Omental fat pad (tissue), 4 donors: Measurements from ENCODE around the gene UNC45A. TPM values are rescaled to one million over a fixed set of nuclear protein-coding genes. Genes with fewer than 3 reads are reported as not detected.

Experiments
- ATAC-seq: fragments of 150-250 bp; one replicate; pipeline ENCODE4 v1.9.1; 2016; ENCODE audit warnings: mild to moderate bottlenecking, moderate library complexity; ENCODE audit not compliant: low FRiP score
- DNase-seq: peaks from one replicate; pipeline ENCODE4 v3.0.0-alpha.2; 2019; ENCODE audit warnings: low spot score
- CTCF ChIP-seq, 3 donors: fragments of 450-650 bp; IDR thresholded peaks; one replicate each; pipeline ENCODE4 v1.5.1; 2016 to 2017; ENCODE audit warnings: antibody characterized with exemption in 3 of 3, mild to moderate bottlenecking in 3 of 3, moderate library complexity in 2 of 3
- total RNA-seq, 4 donors: library from RNA; depleted of rRNA; stranded (reverse); fragments of >200 nt; gene quantifications; one replicate each; pipeline ENCODE4 v1.1.0, GENCODE V29; 2016

Gene UNC45A
- total RNA-seq, 4 donors from 2014 or later: 40.8 to 61.5 (median 48.8) TPM

DNA sequence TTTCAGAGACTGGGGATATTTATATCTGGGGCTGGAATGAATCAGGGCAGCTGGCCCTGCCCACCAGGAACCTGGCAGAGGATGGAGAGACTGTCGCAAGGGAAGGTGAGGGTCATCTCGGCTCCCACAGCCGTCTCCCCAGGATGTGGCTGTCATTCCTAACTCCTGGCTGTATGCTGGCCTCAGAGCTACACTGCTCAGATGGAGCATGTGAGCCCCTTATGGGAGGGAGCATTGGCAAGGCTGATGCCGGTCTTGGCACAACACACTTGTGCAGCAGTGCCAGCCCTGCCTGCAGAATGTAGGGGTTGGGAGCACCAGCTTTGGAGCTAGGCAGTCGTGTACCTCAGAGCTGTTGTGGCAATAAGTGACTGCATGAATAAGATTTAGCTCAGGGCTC lies 24.8 kb downstream of the UNC45A start:
- DNase-seq (no peak), ATAC-seq (no peak)
- no peak for TF ChIP-seq CTCF (IDR thresholded peaks at IDR 0.05)

GRCh38 chr15:90960298-90961091 lies 25.4 kb downstream of the UNC45A start:
- ATAC-seq (no peak), DNase-seq (no peak)
- no peak for TF ChIP-seq CTCF (IDR thresholded peaks at IDR 0.05)

DNA sequence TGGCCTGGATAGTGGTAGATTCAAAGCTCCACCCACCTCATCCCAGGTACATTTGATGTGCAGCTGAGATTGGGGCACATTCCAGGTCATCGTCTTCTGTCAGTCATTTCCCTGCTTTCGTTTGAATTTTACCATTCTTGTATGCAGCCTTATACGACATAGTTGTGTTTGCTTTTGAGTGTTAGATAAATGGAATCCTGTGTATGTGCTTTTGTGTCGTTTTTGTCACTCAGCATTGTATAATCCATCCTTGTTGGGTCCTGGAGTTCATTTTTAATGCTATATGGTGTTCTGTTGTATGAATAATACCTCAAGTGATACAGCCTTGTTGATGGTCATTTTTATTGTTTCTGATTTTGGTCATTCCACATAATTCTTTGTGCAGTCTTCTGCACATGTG lies 26.9 kb downstream of the UNC45A start:
- DNase-seq (no peak), ATAC-seq (no peak)
- no peak for TF ChIP-seq CTCF (IDR thresholded peaks at IDR 0.05)

DNA sequence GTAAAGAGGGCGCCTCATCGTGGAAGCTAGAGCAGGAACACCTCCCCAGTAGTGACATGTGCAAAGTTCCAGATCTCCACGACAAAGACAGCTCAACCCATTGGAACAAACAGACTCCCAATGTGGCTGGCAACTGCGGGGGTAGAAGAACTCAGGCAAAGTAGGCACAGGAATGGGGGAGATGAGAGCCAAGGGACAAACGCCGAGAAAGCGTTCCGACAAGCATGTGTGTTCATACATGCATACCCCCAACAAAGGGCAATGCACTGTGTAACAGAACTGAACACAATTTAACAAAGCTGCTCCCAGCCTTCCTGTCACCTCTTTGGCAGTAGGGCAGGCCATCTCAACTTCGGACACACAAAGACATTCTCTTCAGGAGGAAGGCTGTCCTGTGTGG lies 31.2 kb downstream of the UNC45A start:
- no peak for DNase-seq
- TF ChIP-seq CTCF (IDR thresholded peaks at IDR 0.05): no peak
- ATAC-seq: no peak

GRCh38 chr15:90967206-90967605 lies 32.1 kb downstream of the UNC45A start:
- no peak for TF ChIP-seq CTCF (IDR thresholded peaks at IDR 0.05)
- DNase-seq (no peak), ATAC-seq (no peak)

GRCh38 chr15:90968434-90968833 lies 33.3 kb downstream of the UNC45A start:
- no peak for DNase-seq
- no peak for TF ChIP-seq CTCF (IDR thresholded peaks at IDR 0.05)
- ATAC-seq: no peak

GRCh38 chr15:90970274-90970673 lies 35.2 kb downstream of the UNC45A start:
- no peak for ATAC-seq
- DNase-seq: no peak
- TF ChIP-seq CTCF (IDR thresholded peaks at IDR 0.05): no peak
